ENCODE results near the gene COL20A1. TPM values are rescaled to one million over a fixed set of nuclear protein-coding genes. Genes with fewer than 3 reads are reported as not detected.

COL20A1 gene
- polyA plus RNA-seq, 1 donor: 4.0 TPM

- DNase-seq (ENCODE audit: low read depth): no peak
These were observed 15.4 kb downstream of the COL20A1 start for GRCh38 chr20:63308218-63308911.

GRCh38 chr20:63309261-63310071 is 16.5 kb downstream of the COL20A1 start:
- peak; percentile 16 for DNase-seq (ENCODE audit: low read depth)

- DNase-seq (ENCODE audit: low read depth): no peak
These were observed 17.4 kb downstream of the COL20A1 start for GRCh38 chr20:63310265-63310991.

GRCh38 chr20:63311186-63311832 is 18.3 kb downstream of the COL20A1 start:
- no peak for DNase-seq (ENCODE audit: low read depth)

- no peak for DNase-seq (ENCODE audit: low read depth)
These were observed 18.9 kb downstream of the COL20A1 start for GRCh38 chr20:63311833-63312243.

- no peak for DNase-seq (ENCODE audit: low read depth)
These were observed 19.3 kb downstream of the COL20A1 start for GRCh38 chr20:63312273-63312672.

GRCh38 chr20:63312690-63313348 is 19.8 kb downstream of the COL20A1 start:
- no peak for DNase-seq (ENCODE audit: low read depth)

- no peak for DNase-seq (ENCODE audit: low read depth)
These were observed 20.5 kb downstream of the COL20A1 start for GRCh38 chr20:63313349-63314014.

- no peak for DNase-seq (ENCODE audit: low read depth)
These were observed 21.1 kb downstream of the COL20A1 start for GRCh38 chr20:63314015-63314471.

GRCh38 chr20:63314566-63315239 is 21.7 kb downstream of the COL20A1 start:
- no peak for DNase-seq (ENCODE audit: low read depth)

GRCh38 chr20:63315240-63315689 is 22.3 kb downstream of the COL20A1 start:
- DNase-seq (ENCODE audit: low read depth): no peak

- no peak for DNase-seq (ENCODE audit: low read depth)
These were observed 22.9 kb downstream of the COL20A1 start for GRCh38 chr20:63315731-63316491.

GRCh38 chr20:63316502-63316921 is 23.5 kb downstream of the COL20A1 start:
- DNase-seq (ENCODE audit: low read depth): no peak

GRCh38 chr20:63317061-63317460 is 24.1 kb downstream of the COL20A1 start:
- no peak for DNase-seq (ENCODE audit: low read depth)

GRCh38 chr20:63317601-63318291 is 24.8 kb downstream of the COL20A1 start:
- no peak for DNase-seq (ENCODE audit: low read depth)

- DNase-seq (ENCODE audit: low read depth): no peak
These were observed 25.6 kb downstream of the COL20A1 start for GRCh38 chr20:63318391-63319163.

- DNase-seq (ENCODE audit: low read depth): no peak
These were observed 26.4 kb downstream of the COL20A1 start for GRCh38 chr20:63319164-63320040.
